Measurements from ENCODE around the gene ASIC3. TPM values are rescaled to one million over a fixed set of nuclear protein-coding genes. Genes with fewer than 3 reads are reported as not detected.
A peak's percentile ranks its signal among the peaks of the same experiment; 100 is the strongest.

Gene ASIC3
- total RNA-seq, 2 donors from 2014 or later, result 1.1 to 1.2 TPM

- no peaks in the 10 kb centered on the region for H3K9me3 ChIP-seq
- no peak overlapping the region for H3K27ac ChIP-seq
- DNase-seq (ENCODE audit: low spot score), result no peak
- no peaks in the 10 kb centered on the region for H3K27me3 ChIP-seq
- no peak overlapping the region for H3K4me3 ChIP-seq
- no peak for TF ChIP-seq CTCF (IDR thresholded peaks at IDR 0.05)
- no peaks in the 10 kb centered on the region for H3K36me3 ChIP-seq
- H3K4me1 ChIP-seq, result peaks cover 0 to 17% of the 10 kb centered on the region in 2 donors
Measured at GRCh38 chr7:151053096-151053495, 4.8 kb downstream of the ASIC3 start.

DNA sequence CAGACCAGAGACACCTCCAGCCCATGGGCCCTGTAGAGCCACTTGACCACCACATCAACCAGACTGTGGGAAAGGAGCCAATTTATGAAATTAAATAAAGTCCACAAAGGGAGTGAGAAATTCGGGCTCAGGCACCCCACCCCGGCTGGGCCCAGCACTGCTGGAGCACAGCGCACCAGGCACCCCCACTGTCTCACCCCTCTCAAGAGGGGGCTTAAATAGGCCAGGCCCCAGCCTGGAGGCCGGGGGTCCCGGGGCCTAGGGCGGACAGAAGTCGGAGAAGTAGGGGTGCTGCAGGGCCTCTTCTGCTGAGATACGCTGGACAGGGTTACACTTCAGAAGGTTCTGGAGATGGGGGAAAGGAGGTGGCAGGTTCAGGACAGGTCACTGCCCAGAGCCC is 5.4 kb downstream of the ASIC3 start:
- Histone ChIP-seq H3K4me3 (no peak overlapping the region), H3K27me3 (no peaks in the 10 kb centered on the region), H3K9me3 (no peaks in the 10 kb centered on the region), H3K4me1 (peaks cover 0 to 24% of the 10 kb centered on the region in 2 donors), H3K36me3 (no peaks in the 10 kb centered on the region), H3K27ac (no peak overlapping the region)
- DNase-seq (ENCODE audit: low spot score), result no peak
- no peak for TF ChIP-seq CTCF (IDR thresholded peaks at IDR 0.05)

GRCh38 chr7:151056283-151056665 is 7.9 kb downstream of the ASIC3 start:
- Histone ChIP-seq H3K27me3 (no peaks in the 10 kb centered on the region), H3K27ac (no peak overlapping the region), H3K4me3 (no peak overlapping the region), H3K9me3 (no peaks in the 10 kb centered on the region), H3K4me1 (peaks cover 0 to 36% of the 10 kb centered on the region in 2 donors), H3K36me3 (no peaks in the 10 kb centered on the region)
- no peak for DNase-seq (ENCODE audit: low spot score)
- no peak for TF ChIP-seq CTCF (IDR thresholded peaks at IDR 0.05)

DNA sequence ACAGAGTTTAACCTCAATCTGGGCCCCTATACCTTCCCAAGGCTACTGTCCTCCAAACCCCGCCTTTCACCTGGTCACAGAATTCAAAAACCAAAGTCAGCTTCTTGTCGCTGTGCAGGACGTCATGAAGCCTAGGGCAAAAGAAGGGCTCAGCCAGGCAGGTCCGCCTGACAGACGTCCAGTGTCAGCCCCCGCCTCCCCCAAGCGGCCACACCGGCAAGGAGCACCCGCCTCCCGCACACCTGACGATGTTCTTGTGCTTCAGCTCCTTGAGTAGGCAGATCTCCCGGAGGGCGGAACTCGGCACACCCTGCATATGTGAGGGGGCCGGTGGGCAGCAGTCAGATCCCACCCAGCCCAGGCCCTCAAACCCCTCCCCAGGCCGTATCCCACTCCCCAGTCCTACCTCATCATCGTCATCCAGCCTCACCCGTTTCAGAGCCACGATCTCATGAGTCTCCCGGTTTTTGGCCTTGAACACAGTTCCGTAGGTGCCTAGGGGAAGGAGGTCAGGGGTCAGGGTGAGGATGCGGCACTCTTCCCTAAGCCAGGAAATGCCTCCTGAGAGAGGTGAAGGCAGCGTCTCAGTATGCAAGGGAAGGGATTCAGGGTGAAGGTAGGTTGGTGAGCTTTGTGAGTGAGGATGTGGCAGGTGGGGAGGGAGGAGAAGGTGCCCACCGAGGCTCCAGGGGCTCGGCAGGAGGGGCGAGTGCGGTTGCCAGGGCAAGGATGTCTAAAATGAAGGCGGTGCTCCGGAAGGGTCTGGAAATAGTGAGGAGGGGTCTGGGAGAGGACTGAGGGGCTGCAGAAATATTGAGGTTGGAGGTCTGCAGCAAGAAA is 8.6 kb downstream of the ASIC3 start:
- no peaks in the 10 kb centered on the region for H3K9me3 ChIP-seq
- H3K27me3 ChIP-seq, result no peaks in the 10 kb centered on the region
- TF ChIP-seq CTCF (IDR thresholded peaks at IDR 0.05), result no peak
- H3K27ac ChIP-seq, result peak overlapping the region in 1 of 2 donors; percentile 62
- peak overlapping the region; percentile 56 to 85 for H3K4me3 ChIP-seq
- H3K4me1 ChIP-seq, result peaks cover 0 to 42% of the 10 kb centered on the region in 2 donors
- no peak for DNase-seq (ENCODE audit: low spot score)
- no peaks in the 10 kb centered on the region for H3K36me3 ChIP-seq

DNA sequence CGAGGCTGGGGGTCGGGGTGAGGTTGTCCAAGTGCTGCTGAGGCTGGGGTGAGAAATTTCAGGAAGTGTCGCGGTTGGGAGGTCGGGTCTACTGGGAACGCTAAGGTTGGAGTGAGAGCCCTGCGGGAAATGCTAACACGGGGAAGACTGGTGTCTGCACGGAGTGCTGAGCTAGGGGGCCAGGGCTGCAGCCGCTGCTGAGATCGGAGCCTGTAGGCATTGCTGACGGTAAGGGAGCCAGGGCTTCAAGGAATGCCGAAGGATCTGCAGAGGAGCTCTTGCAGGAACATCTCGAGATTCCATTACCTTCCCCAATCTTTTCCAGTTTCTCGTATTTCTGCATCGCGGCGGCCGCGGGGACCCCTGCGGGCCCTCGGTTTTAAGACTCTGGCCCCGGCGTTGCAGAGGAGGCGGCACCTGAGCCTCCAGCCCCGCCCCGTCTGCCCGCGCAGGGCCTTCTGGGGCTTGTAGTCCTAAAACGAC is 9.2 kb downstream of the ASIC3 start, which contains the start of gene CDK5:
Gene CDK5, minus strand, starts transcription at position 392 of the 483 bp plus-strand sequence. Its CDS starts 49 bp downstream, at position 343.
- TF ChIP-seq CTCF (IDR thresholded peaks at IDR 0.05), result no peak
- DNase-seq (ENCODE audit: low spot score), result no peak
- Histone ChIP-seq H3K4me1 (peaks cover 0 to 49% of the 10 kb centered on the region in 2 donors), H3K27ac (peak within 1 kb of the TSS; percentile 94 to 97), H3K36me3 (no peaks in the 10 kb centered on the region), H3K27me3 (no peaks in the 10 kb centered on the region), H3K4me3 (peak within 1 kb of the TSS; percentile 67 to 85), H3K9me3 (no peaks in the 10 kb centered on the region)

All from right atrium auricular region (tissue), 2 donors.